Mesenchymal stem cell (in vitro differentiated cells and primary cell): ENCODE data around the gene ALPI.

Source experiments
- DNase-seq: peaks from one replicate; pipeline ENCODE4 v3.0.0-alpha.2; 2013
- H2AFZ ChIP-seq: one replicate; pipeline ENCODE4 v1.6.1; 2013; ENCODE audit warnings: low read depth, mild to moderate bottlenecking, control low read depth, inconsistent platforms, low read length, moderate library complexity
- H2AK5ac ChIP-seq: 2 replicates; pipeline ENCODE4 v1.6.1; 2013; ENCODE audit warnings: low read length, moderate library complexity, mild to moderate bottlenecking, inconsistent platforms; ENCODE audit not compliant: severe bottlenecking
- H2BK120ac ChIP-seq: one replicate; pipeline ENCODE4 v1.6.1; 2013; ENCODE audit warnings: low read depth, mild to moderate bottlenecking, inconsistent platforms, low read length, moderate library complexity
- H2BK12ac ChIP-seq, 2 experiments: one replicate each; pipeline ENCODE4 v1.6.1; 2013; ENCODE audit warnings: inconsistent platforms in 2 of 2, low read length in 2 of 2, mild to moderate bottlenecking in 2 of 2, moderate library complexity in 2 of 2, control low read depth in 1 of 2
- H2BK15ac ChIP-seq: one replicate; pipeline ENCODE4 v1.6.1; 2013; ENCODE audit warnings: mild to moderate bottlenecking, low read depth, inconsistent platforms; ENCODE audit not compliant: poor library complexity, severe bottlenecking
- H2BK5ac ChIP-seq: 2 replicates; pipeline ENCODE4 v1.6.1; 2013; ENCODE audit warnings: low read depth, mild to moderate bottlenecking, low read length, control low read depth, inconsistent platforms; ENCODE audit not compliant: poor library complexity, severe bottlenecking
- H3K14ac ChIP-seq, 2 experiments: one replicate each; pipeline ENCODE4 v1.6.1; 2013; ENCODE audit warnings: inconsistent platforms in 2 of 2, low read length in 2 of 2, control low read depth in 1 of 2, mild to moderate bottlenecking in 1 of 2, moderate library complexity in 1 of 2
- H3K18ac ChIP-seq, 2 experiments: one replicate each; pipeline ENCODE4 v1.6.1; 2013; ENCODE audit warnings: inconsistent platforms in 2 of 2, low read length in 2 of 2, control low read depth in 1 of 2, low read depth in 1 of 2, mild to moderate bottlenecking in 1 of 2
- H3K23ac ChIP-seq, 2 experiments: one replicate each; pipeline ENCODE4 v1.6.1; 2013; ENCODE audit warnings: inconsistent platforms in 2 of 2, low read length in 2 of 2, mild to moderate bottlenecking in 2 of 2, moderate library complexity in 2 of 2, control low read depth in 1 of 2
- H3K27ac ChIP-seq: 2 replicates; pipeline ENCODE4 v1.5.1; 2013; ENCODE audit warnings: mild to moderate bottlenecking, moderate library complexity, low read length, control low read depth, inconsistent platforms; ENCODE audit not compliant: poor library complexity, severe bottlenecking
- H3K27me3 ChIP-seq, 2 experiments: 2 replicates each; pipeline versions ENCODE4 v1.6.1 to v1.7.0; 2013; ENCODE audit warnings: low read length in 2 of 2, mild to moderate bottlenecking in 2 of 2, moderate library complexity in 2 of 2, control low read depth in 1 of 2, inconsistent platforms in 1 of 2; ENCODE audit not compliant: control insufficient read depth in 1 of 2, insufficient read depth in 1 of 2
- H3K36me3 ChIP-seq, 2 experiments: 2 replicates each; pipeline versions ENCODE4 v1.6.1 to v1.7.0; 2013; ENCODE audit warnings: low read length in 2 of 2, control low read depth in 1 of 2, inconsistent platforms in 1 of 2, low read depth in 1 of 2, mild to moderate bottlenecking in 1 of 2; ENCODE audit not compliant: insufficient read depth in 2 of 2, control insufficient read depth in 1 of 2
- H3K4ac ChIP-seq, 2 experiments: one replicate each; pipeline ENCODE4 v1.6.1; 2013; ENCODE audit warnings: inconsistent platforms in 2 of 2, low read length in 2 of 2, mild to moderate bottlenecking in 2 of 2, moderate library complexity in 2 of 2, control low read depth in 1 of 2, low read depth in 1 of 2
- H3K4me1 ChIP-seq: 2 replicates; pipeline ENCODE4 v1.6.1; 2013; ENCODE audit warnings: low read depth, low read length, control low read depth; ENCODE audit not compliant: control insufficient read depth, insufficient read depth
- H3K4me2 ChIP-seq: 2 replicates; pipeline ENCODE4 v1.6.1; 2013; ENCODE audit warnings: low read length, mild to moderate bottlenecking, inconsistent platforms; ENCODE audit not compliant: poor library complexity, severe bottlenecking
- H3K4me3 ChIP-seq, 2 experiments: 2 replicates each; pipeline versions ENCODE4 v1.5.1 to v1.7.0; 2013; ENCODE audit warnings: low read length in 2 of 2, mild to moderate bottlenecking in 2 of 2, control low read depth in 1 of 2, low read depth in 1 of 2; ENCODE audit not compliant: insufficient read depth in 1 of 2
- H3K79me1 ChIP-seq: replicated peaks from 2 replicates; pipeline ENCODE4 v1.6.1; 2013; ENCODE audit warnings: mild to moderate bottlenecking, control low read depth, low read length, inconsistent platforms; ENCODE audit not compliant: poor library complexity, severe bottlenecking
- H3K9ac ChIP-seq: 2 replicates; pipeline ENCODE4 v1.7.0; 2013; ENCODE audit warnings: mild to moderate bottlenecking, low read length, moderate library complexity
- H3K9me3 ChIP-seq: 2 replicates; pipeline ENCODE4 v1.7.0; 2013; ENCODE audit warnings: mild to moderate bottlenecking, low read length; ENCODE audit not compliant: control insufficient read depth
- H4K8ac ChIP-seq: one replicate; pipeline ENCODE4 v1.6.1; 2013; ENCODE audit warnings: inconsistent platforms, mild to moderate bottlenecking, low read length, moderate library complexity
- H4K91ac ChIP-seq: one replicate; pipeline ENCODE4 v1.6.1; 2013; ENCODE audit warnings: mild to moderate bottlenecking, low read length, inconsistent platforms
- WGBS: methylation state at CpG from one replicate; pipeline ENCODE4 v1.1.7; 2013; ENCODE audit warnings: mixed read lengths; 5-methylcytosine and 5-hydroxymethylcytosine counted together

Gene ALPI

DNA sequence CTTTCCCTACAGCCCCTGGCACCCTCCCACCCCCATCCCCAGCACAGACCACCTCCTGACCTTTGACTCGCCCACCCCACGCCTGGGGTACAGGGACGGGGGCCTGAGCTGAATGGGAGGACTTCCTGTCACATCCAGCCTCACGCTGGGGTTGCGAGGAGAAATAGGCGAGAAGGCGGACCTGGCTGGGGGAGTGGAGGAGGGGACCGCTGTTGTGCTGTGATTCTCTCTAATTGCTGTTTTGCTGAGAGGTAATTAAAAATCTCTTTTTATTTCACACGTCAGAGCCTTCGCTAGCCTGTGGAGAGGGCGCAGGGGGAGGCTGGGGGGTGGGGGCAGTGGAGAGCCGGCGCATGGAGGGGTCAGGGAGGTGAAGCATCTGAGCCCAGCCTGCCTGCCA lies 41.4 kb downstream of the ALPI start:
- Histone ChIP-seq H2BK120ac (no peak overlapping the region), H2AFZ (no peak overlapping the region), H3K18ac (no peak overlapping the region), H2AK5ac (no peak overlapping the region), H2BK15ac (no peak overlapping the region), H2BK5ac (no peak overlapping the region), H2BK12ac (no peak overlapping the region), H3K4me1 (peaks cover under 1% of the 10 kb centered on the region), H3K4me2 (no peak overlapping the region), H3K9me3 (no peaks in the 10 kb centered on the region), H3K14ac (no peak overlapping the region), H3K23ac (no peak overlapping the region), H3K9ac (no peak overlapping the region), H4K91ac (no peak overlapping the region), H3K4ac (no peak overlapping the region), H3K4me3 (no peak overlapping the region), H3K27ac (no peak overlapping the region), H3K79me1 (no peaks in the 10 kb centered on the region), H3K27me3 (peaks cover 56 to 82% of the 10 kb centered on the region in 2 experiments), H4K8ac (no peak overlapping the region), H3K36me3 (no peaks in the 10 kb centered on the region)
- no peak for DNase-seq
- 56% methylated on average over 12 of the region's 13 CpGs for WGBS

DNA sequence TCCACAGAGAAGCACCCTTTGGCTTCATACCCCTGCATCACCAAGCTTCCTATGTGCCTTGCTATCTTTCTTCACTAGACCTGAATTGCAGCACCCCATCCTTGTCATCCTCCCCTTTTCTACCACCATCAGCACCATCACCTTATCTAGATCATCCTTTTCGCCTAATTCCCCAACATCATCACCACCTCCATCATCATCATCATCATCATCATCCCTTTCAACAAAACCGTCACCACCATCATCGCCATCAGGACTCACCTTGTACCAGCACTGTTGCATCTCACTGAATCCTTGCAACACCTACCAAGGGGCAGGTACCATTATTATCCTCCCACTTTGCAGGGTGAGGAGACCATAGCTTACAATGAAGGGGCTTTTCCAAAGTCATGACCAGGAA lies 42.5 kb downstream of the ALPI start:
- Histone ChIP-seq H3K4me3 (no peak overlapping the region), H2BK15ac (no peak overlapping the region)
- WGBS = 82% methylated on average over 3 of the region's 3 CpGs

DNA sequence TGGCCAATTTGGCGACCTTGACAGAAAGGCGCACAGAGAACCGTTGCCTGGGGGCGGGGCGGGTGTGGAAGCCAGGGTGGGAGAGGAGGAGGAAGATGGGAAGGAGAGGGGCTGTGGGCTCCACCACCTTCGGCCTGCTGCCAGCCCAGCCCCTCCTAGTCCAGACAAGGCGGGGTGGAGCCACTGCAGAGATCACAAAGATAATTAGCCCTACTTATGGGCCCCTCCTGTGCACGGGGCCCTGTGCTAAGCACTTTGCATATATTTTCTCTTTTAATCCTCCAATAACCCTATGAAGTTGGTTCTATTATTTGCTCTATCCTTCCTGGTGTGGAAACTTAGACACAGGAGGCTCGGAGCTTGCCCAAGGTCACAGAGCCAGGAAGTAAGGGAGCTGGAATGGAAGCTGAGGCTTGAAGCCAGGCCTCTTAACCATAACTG lies 45.4 kb downstream of the ALPI start:
- H2BK15ac ChIP-seq = no peak overlapping the region
- 81% methylated on average over 6 of the region's 9 CpGs for WGBS
- no peak for DNase-seq

More for the DNA sequence above, 42.5 kb downstream of the ALPI start:
- no peak overlapping the region for H3K4me2 ChIP-seq
- no peak overlapping the region for H3K9ac ChIP-seq
- H3K23ac ChIP-seq = no peak overlapping the region
- no peak overlapping the region for H3K4ac ChIP-seq
- no peak overlapping the region for H4K8ac ChIP-seq
- DNase-seq = no peak
- H3K79me1 ChIP-seq = no peaks in the 10 kb centered on the region
- H2AK5ac ChIP-seq = no peak overlapping the region
- no peak overlapping the region for H3K14ac ChIP-seq
- peaks cover 10% of the 10 kb centered on the region for H3K4me1 ChIP-seq
- H2AFZ ChIP-seq = no peak overlapping the region
- no peak overlapping the region for H2BK5ac ChIP-seq
- no peaks in the 10 kb centered on the region for H3K36me3 ChIP-seq
- H4K91ac ChIP-seq = no peak overlapping the region
- no peaks in the 10 kb centered on the region for H3K9me3 ChIP-seq
- H3K27me3 ChIP-seq = peaks cover 52 to 82% of the 10 kb centered on the region in 2 experiments
- no peak overlapping the region for H2BK12ac ChIP-seq
- no peak overlapping the region for H3K18ac ChIP-seq
- no peak overlapping the region for H2BK120ac ChIP-seq
- no peak overlapping the region for H3K27ac ChIP-seq

DNA sequence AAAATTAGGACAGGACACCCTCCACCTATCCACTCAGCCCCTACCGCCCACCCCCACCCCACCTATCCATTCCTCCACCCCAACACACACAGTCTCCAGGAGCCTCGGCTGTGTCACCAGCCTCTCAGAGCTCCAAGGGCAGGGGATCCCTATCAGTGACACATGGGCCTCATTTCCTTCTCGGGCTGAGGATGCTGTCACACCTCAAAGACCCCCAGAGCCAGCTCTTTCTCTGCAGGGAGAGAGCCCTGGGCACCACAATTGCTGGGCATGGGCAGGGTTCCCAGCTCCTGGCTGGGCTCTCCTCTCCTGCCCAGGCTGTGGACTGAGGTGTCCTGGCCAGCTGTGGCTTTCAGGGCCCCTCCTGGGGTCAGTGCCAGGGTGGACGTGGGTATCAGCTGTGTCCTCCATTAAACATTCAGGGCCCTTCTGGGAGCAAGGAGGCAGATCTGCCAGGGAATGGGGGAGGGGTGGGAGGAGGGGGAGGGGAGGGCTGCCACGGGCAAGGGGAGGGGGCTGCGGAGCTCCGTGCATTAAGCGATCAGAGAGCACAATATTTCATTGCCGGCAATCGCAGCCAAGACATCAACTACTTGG lies 45.9 kb downstream of the ALPI start:
- no peak overlapping the region for H3K27ac ChIP-seq
- no peak overlapping the region for H2AK5ac ChIP-seq

More for the DNA sequence above, 45.4 kb downstream of the ALPI start:
- no peak overlapping the region for H3K4me2 ChIP-seq
- H3K4ac ChIP-seq = no peak overlapping the region
- H3K79me1 ChIP-seq = no peaks in the 10 kb centered on the region
- H3K18ac ChIP-seq = no peak overlapping the region
- peaks cover 13% of the 10 kb centered on the region for H3K4me1 ChIP-seq
- H4K91ac ChIP-seq = no peak overlapping the region
- H2AK5ac ChIP-seq = no peak overlapping the region
- H2BK12ac ChIP-seq = no peak overlapping the region
- no peak overlapping the region for H2BK120ac ChIP-seq
- H3K4me3 ChIP-seq = no peak overlapping the region
- H3K36me3 ChIP-seq = no peaks in the 10 kb centered on the region
- no peak overlapping the region for H2BK5ac ChIP-seq
- peaks cover 65 to 91% of the 10 kb centered on the region in 2 experiments for H3K27me3 ChIP-seq
- H3K9me3 ChIP-seq = no peaks in the 10 kb centered on the region
- no peak overlapping the region for H3K27ac ChIP-seq
- H3K9ac ChIP-seq = no peak overlapping the region
- H4K8ac ChIP-seq = no peak overlapping the region
- H2AFZ ChIP-seq = no peak overlapping the region
- H3K14ac ChIP-seq = no peak overlapping the region
- H3K23ac ChIP-seq = no peak overlapping the region

More for the DNA sequence above, 45.9 kb downstream of the ALPI start:
- H4K8ac ChIP-seq = no peak overlapping the region
- no peaks in the 10 kb centered on the region for H3K9me3 ChIP-seq
- H2BK120ac ChIP-seq = no peak overlapping the region
- H3K4me2 ChIP-seq = no peak overlapping the region
- peaks cover 13% of the 10 kb centered on the region for H3K4me1 ChIP-seq
- no peak overlapping the region for H3K18ac ChIP-seq
- no peak overlapping the region for H3K23ac ChIP-seq
- H2BK15ac ChIP-seq = no peak overlapping the region
- DNase-seq = no peak
- no peak overlapping the region for H2BK12ac ChIP-seq
- 37% methylated on average over 10 of the region's 10 CpGs for WGBS
- no peaks in the 10 kb centered on the region for H3K79me1 ChIP-seq
- H2AFZ ChIP-seq = no peak overlapping the region
- H3K36me3 ChIP-seq = no peaks in the 10 kb centered on the region
- no peak overlapping the region for H3K4ac ChIP-seq
- no peak overlapping the region for H3K4me3 ChIP-seq
- H2BK5ac ChIP-seq = no peak overlapping the region
- H3K14ac ChIP-seq = no peak overlapping the region
- peaks cover 70 to 95% of the 10 kb centered on the region in 2 experiments for H3K27me3 ChIP-seq
- no peak overlapping the region for H3K9ac ChIP-seq
- no peak overlapping the region for H4K91ac ChIP-seq
